HUES6 (cell line): Measurements from ENCODE around the gene PTPRM.

Source experiments
- H3K27ac ChIP-seq: 2 replicates; pipeline ENCODE4 v1.7.0; 2013; ENCODE audit warnings: low read depth, mild to moderate bottlenecking, low read length, inconsistent platforms
- H3K27me3 ChIP-seq: 2 replicates; pipeline ENCODE4 v1.6.1; 2013; ENCODE audit warnings: low read length; ENCODE audit not compliant: control insufficient read depth, insufficient read depth
- H3K36me3 ChIP-seq: 2 replicates; pipeline ENCODE4 v1.6.1; 2013; ENCODE audit warnings: low read length; ENCODE audit not compliant: control insufficient read depth, insufficient read depth
- H3K4me1 ChIP-seq: 2 replicates; pipeline ENCODE4 v1.6.1; 2013; ENCODE audit warnings: low read length; ENCODE audit not compliant: control insufficient read depth, insufficient read depth
- H3K4me3 ChIP-seq: 2 replicates; pipeline ENCODE4 v1.5.1; 2013; ENCODE audit warnings: low read depth, low read length
- H3K9ac ChIP-seq: one replicate; pipeline ENCODE4 v1.6.1; 2013; ENCODE audit warnings: mild to moderate bottlenecking, low read length
- H3K9me3 ChIP-seq: 2 replicates; pipeline ENCODE4 v1.6.1; 2013; ENCODE audit warnings: low read depth, low read length; ENCODE audit not compliant: control insufficient read depth, insufficient read depth

The PTPRM gene

GRCh38 chr18:8450898-8451665 lies 884.0 kb downstream of the PTPRM start:
- H3K4me1 ChIP-seq: no peaks in the 10 kb centered on the region

GRCh38 chr18:8453528-8453927 lies 886.4 kb downstream of the PTPRM start:
- no peaks in the 10 kb centered on the region for H3K36me3 ChIP-seq
- no peaks in the 10 kb centered on the region for H3K9me3 ChIP-seq
- H3K4me3 ChIP-seq: no peak overlapping the region
- no peaks in the 10 kb centered on the region for H3K4me1 ChIP-seq
- no peaks in the 10 kb centered on the region for H3K27me3 ChIP-seq
- H3K27ac ChIP-seq: no peak overlapping the region
- no peak overlapping the region for H3K9ac ChIP-seq

More at GRCh38 chr18:8450898-8451665, 884.0 kb downstream of the PTPRM start:
- Histone ChIP-seq H3K27ac (no peak overlapping the region), H3K27me3 (no peaks in the 10 kb centered on the region), H3K9me3 (no peaks in the 10 kb centered on the region), H3K36me3 (no peaks in the 10 kb centered on the region), H3K4me3 (no peak overlapping the region), H3K9ac (no peak overlapping the region)

GRCh38 chr18:8454136-8454535 lies 887.0 kb downstream of the PTPRM start:
- H3K4me3 ChIP-seq: no peak overlapping the region
- H3K9ac ChIP-seq: no peak overlapping the region

GRCh38 chr18:8455661-8456614 lies 888.8 kb downstream of the PTPRM start:
- H3K27me3 ChIP-seq: no peaks in the 10 kb centered on the region
- peaks cover 5% of the 10 kb centered on the region; the same call in 1 of the 2 replicates for H3K9me3 ChIP-seq
- H3K9ac ChIP-seq: no peak overlapping the region
- H3K4me1 ChIP-seq: no peaks in the 10 kb centered on the region
- no peak overlapping the region for H3K27ac ChIP-seq
- H3K36me3 ChIP-seq: no peaks in the 10 kb centered on the region
- H3K4me3 ChIP-seq: no peak overlapping the region

More at GRCh38 chr18:8454136-8454535, 887.0 kb downstream of the PTPRM start:
- H3K27me3 ChIP-seq: no peaks in the 10 kb centered on the region
- no peaks in the 10 kb centered on the region for H3K9me3 ChIP-seq
- no peak overlapping the region for H3K27ac ChIP-seq
- H3K4me1 ChIP-seq: no peaks in the 10 kb centered on the region
- no peaks in the 10 kb centered on the region for H3K36me3 ChIP-seq
